OCI-LY3 (cell line): ENCODE results near the gene MYLIP.

Source experiments
- H2AFZ ChIP-seq: fragments of 200-600, 300-600 bp; shearing (Covaris generic); 2 replicates; pipeline ENCODE4 v1.6.0; 2014; ENCODE audit warnings: antibody characterized with exemption, low read depth, low read length
- H3K27ac ChIP-seq: fragments of 200-600, 300-600 bp; sonication (generic); 2 replicates; pipeline ENCODE4 v1.5.1; 2014; ENCODE audit warnings: mild to moderate bottlenecking, low read length, moderate library complexity, mixed read lengths
- H3K27me3 ChIP-seq: fragments of 200-600, 300-600 bp; sonication (generic); 2 replicates; pipeline ENCODE4 v1.6.1; 2014; ENCODE audit warnings: low read depth, low read length, mixed read lengths
- H3K36me3 ChIP-seq: fragments of 200-600, 300-600 bp; sonication (generic); replicated peaks from 2 replicates; pipeline ENCODE3; 2014; ENCODE audit warnings: low read depth, low read length, mixed read lengths
- H3K4me1 ChIP-seq: fragments of 300-600, 200-600 bp; sonication (generic); 2 replicates; pipeline ENCODE4 v1.6.1; 2014; ENCODE audit warnings: low read length, mixed read lengths
- H3K4me2 ChIP-seq: fragments of 200-600, 300-600 bp; sonication (generic); 2 replicates; pipeline ENCODE4 v1.6.1; 2014; ENCODE audit warnings: low read length, mixed read lengths
- H3K4me3 ChIP-seq: fragments of 300-600, 200-600 bp; sonication (generic); 2 replicates; pipeline ENCODE4 v1.5.1; 2014; ENCODE audit warnings: antibody characterized with exemption, mild to moderate bottlenecking, low read length, moderate library complexity
- H3K79me2 ChIP-seq: fragments of 300-600, 200-600 bp; shearing (Covaris generic); 2 replicates; pipeline ENCODE4 v1.6.1; 2014; ENCODE audit warnings: mild to moderate bottlenecking, low read length, mixed read lengths
- H3K9ac ChIP-seq: fragments of 300-600, 200-600 bp; shearing (Covaris generic); 2 replicates; pipeline ENCODE4 v1.6.0; 2014; ENCODE audit warnings: mild to moderate bottlenecking, low read length, moderate library complexity
- H3K9me3 ChIP-seq: fragments of 200-600, 300-600 bp; shearing (Covaris generic); 2 replicates; pipeline ENCODE4 v1.6.1; 2014; ENCODE audit warnings: low read length, mixed read lengths; ENCODE audit not compliant: insufficient read depth
- H4K20me1 ChIP-seq: fragments of 200-600, 300-600 bp; sonication (generic); 2 replicates; pipeline ENCODE4 v1.6.1; 2016; ENCODE audit warnings: low read length, mixed read lengths; ENCODE audit not compliant: insufficient read depth
- CTCF ChIP-seq: fragments of 200-600, 300-600 bp; sonication (generic); IDR thresholded peaks from 2 replicates; pipeline ENCODE4 v1.5.1; 2014; ENCODE audit warnings: antibody characterized with exemption, low read length, low read depth
- EZH2phosphoT487 ChIP-seq: fragments of 200-600 bp; shearing (Covaris generic); IDR thresholded peaks from 2 replicates; pipeline ENCODE4 v1.6.1; 2018; ENCODE audit warnings: antibody characterized with exemption, mixed run types, low read depth

MYLIP gene

GRCh38 chr6:16157909-16158308 is 29.0 kb downstream of the MYLIP start:
- H3K4me3 ChIP-seq = no peak overlapping the region
- no peak overlapping the region for H3K27ac ChIP-seq
- no peaks in the 10 kb centered on the region for H3K27me3 ChIP-seq
- H3K79me2 ChIP-seq = no peaks in the 10 kb centered on the region
- H3K9ac ChIP-seq = no peak overlapping the region
- H3K36me3 ChIP-seq = peaks cover 19% of the 10 kb centered on the region
- peaks cover 9% of the 10 kb centered on the region for H3K4me1 ChIP-seq
- no peaks in the 10 kb centered on the region for H3K9me3 ChIP-seq
- H3K4me2 ChIP-seq = no peak overlapping the region
- no peaks in the 10 kb centered on the region for H4K20me1 ChIP-seq
- no peak overlapping the region for H2AFZ ChIP-seq
- no peak for TF ChIP-seq CTCF
- TF ChIP-seq EZH2phosphoT487 = no peak

GRCh38 chr6:16158943-16159557 is 30.2 kb downstream of the MYLIP start:
- H3K9me3 ChIP-seq = no peaks in the 10 kb centered on the region
- H3K27ac ChIP-seq = no peak overlapping the region
- H3K27me3 ChIP-seq = no peaks in the 10 kb centered on the region
- H3K9ac ChIP-seq = no peak overlapping the region
- H2AFZ ChIP-seq = no peak overlapping the region
- H4K20me1 ChIP-seq = no peaks in the 10 kb centered on the region
- peaks cover 20% of the 10 kb centered on the region for H3K4me1 ChIP-seq
- no peaks in the 10 kb centered on the region for H3K79me2 ChIP-seq
- no peak overlapping the region for H3K4me3 ChIP-seq
- no peak for TF ChIP-seq EZH2phosphoT487
- TF ChIP-seq CTCF = no peak
- H3K36me3 ChIP-seq = peaks cover 19% of the 10 kb centered on the region
- H3K4me2 ChIP-seq = no peak overlapping the region

- Histone ChIP-seq H4K20me1 (no peaks in the 10 kb centered on the region), H3K9me3 (no peaks in the 10 kb centered on the region), H3K4me2 (no peak overlapping the region), H3K27me3 (no peaks in the 10 kb centered on the region), H3K4me3 (no peak overlapping the region), H3K27ac (no peak overlapping the region), H3K36me3 (peaks cover 7% of the 10 kb centered on the region), H3K79me2 (no peaks in the 10 kb centered on the region), H2AFZ (no peak overlapping the region), H3K4me1 (peaks cover 20% of the 10 kb centered on the region), H3K9ac (no peak overlapping the region)
- no peak for TF ChIP-seq CTCF
- no peak for TF ChIP-seq EZH2phosphoT487
Measured at GRCh38 chr6:16160794-16161193, 31.9 kb downstream of the MYLIP start.

GRCh38 chr6:16162003-16162402 is 33.1 kb downstream of the MYLIP start:
- Histone ChIP-seq H3K36me3 (no peaks in the 10 kb centered on the region), H2AFZ (no peak overlapping the region), H3K4me3 (no peak overlapping the region), H3K79me2 (no peaks in the 10 kb centered on the region), H3K9ac (no peak overlapping the region), H3K4me2 (no peak overlapping the region), H3K27me3 (no peaks in the 10 kb centered on the region; the same call in 1 of the 2 replicates), H3K9me3 (no peaks in the 10 kb centered on the region), H3K4me1 (peaks cover 23% of the 10 kb centered on the region), H3K27ac (no peak overlapping the region), H4K20me1 (no peaks in the 10 kb centered on the region)
- TF ChIP-seq EZH2phosphoT487 = no peak
- TF ChIP-seq CTCF = no peak
